GM21723 (cell line): ENCODE data around the gene PCBP4.

Source experiments
- ATAC-seq: cut with Tn5 transposase; IDR thresholded peaks from one replicate; pipeline ENCODE4 v1.9.1; 2021; ENCODE audit warnings: mild to moderate bottlenecking, moderate library complexity; ENCODE audit not compliant: unreplicated experiment

The PCBP4 gene

DNA sequence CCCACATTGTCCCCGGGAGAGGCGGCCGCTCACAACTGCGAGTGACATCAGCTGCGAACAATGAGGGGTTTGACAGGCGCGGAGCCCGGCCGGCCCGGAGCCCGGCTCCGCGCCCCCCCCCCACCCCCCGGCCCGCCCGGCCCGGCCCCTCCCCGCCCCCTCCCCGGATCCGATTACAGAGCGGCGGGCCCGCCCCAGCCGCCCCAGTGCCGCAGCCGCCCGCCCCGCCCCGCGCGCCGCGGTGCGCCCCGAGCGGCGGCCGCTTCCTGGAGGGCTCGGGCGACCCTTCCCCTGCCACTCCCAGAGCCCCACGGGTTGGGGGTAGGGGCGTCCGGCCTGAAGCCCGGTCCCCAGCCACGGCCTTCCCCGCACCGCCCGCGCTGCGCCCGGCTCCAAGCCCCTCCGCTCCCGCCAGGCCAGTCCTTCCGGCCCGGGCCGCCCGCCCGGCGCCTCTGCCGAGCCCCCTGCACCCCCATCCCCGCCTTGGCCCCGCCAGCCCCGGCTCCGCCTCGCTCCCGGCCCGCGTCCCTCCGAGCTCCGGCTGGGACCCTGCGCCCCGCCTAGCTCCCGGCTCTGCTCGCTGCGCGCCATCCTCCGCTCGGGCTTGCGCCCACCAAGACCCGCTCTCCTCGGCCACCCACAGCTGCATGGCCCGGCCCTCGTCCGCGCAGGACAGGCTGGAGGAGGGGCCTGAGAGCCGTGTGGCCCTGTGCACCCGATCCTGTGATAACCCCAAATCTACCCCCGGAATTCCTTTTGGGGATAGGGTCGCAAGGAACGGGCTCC lies at the start of gene PCBP4:
Gene PCBP4, minus strand, starts transcription at position 71 of the 786 bp plus-strand sequence. CDS start 6,214 bp downstream, outside the sequence.
- peak; percentile 49 for ATAC-seq

DNA sequence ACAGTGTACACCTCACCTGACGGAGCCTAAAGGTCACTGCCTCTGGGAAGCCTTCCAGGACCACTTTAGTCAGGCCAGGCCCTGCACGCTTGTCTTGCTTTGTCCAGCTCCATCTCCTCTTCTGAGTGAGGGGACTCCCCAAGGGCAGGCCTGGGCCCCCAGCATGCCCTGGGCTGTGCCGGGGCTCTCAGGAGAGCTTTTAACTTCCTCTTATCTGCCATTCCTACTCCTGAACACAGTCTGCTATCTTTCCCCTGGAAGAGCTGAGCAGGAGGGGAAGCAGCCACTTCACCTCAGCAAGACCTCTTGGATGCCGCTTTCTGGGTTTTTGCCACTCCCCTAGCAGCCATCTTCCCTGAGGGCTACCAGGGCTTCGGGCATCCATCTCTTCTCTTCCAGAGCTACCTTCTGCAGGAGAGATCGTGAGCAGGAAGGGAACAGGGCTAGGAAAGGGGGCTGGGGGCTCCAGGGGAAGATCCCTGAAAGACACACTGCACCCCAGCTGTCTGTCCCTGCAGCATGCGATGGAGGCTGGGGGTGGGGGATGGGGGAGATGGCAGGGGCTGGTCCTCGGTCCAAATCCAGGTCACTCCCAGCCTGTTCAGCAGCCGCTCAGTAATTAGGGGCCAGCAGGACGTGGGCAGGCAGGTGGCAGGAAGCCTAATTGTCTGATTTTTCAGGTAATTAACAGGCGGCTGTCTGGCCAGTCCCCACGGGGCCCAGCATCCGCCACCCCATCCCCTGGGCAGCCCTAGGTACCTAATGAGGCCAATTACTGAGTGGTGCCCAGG lies 48.4 kb upstream of the PCBP4 start:
- no peak for ATAC-seq

GRCh38 chr3:52014613-52015012 lies 47.4 kb upstream of the PCBP4 start:
- no peak for ATAC-seq

- ATAC-seq: no peak
Measured at GRCh38 chr3:52013802-52014598, 46.7 kb upstream of the PCBP4 start.

DNA sequence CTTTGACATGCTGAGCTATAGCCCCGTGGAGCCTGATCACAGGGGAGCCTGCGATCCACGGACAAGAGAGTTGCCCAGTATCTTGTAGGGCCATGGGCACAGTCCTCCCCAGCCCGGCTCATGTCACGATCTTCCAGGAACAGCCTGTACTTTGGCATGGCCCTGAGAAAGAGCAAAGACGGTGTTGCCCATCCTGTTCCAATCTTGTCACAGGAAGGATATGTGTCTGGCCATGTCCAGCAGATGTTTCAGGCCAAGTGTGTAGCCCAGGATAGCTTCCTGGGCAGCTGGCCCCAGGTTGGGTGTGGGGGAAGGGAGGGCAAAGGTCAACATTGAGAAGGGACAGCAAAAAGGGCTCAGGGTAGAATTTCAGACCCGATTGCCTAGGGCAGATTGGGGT lies 45.4 kb upstream of the PCBP4 start:
- no peak for ATAC-seq

DNA sequence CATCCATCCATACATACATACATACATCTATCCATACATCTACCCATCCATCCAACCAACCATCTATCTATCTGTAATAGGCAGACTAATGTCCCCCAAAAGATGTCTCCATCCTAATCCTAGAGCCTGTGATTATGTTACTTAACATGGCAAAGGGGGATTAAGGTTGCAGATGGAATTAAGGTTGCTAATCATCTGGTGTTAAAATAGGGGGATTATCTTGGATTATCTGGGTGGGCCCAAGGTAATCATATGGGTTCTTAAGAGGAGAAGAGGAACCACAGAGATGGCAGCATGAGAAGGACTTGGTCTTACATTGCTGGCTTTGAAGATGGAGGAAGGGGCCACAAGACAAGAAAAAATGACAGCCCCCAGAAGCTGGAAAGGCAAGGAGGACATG lies 43.2 kb upstream of the PCBP4 start:
- ATAC-seq: no peak

GRCh38 chr3:52007291-52007690 lies 40.0 kb upstream of the PCBP4 start:
- no peak for ATAC-seq

GRCh38 chr3:52006820-52007133 lies 39.5 kb upstream of the PCBP4 start:
- ATAC-seq: no peak

GRCh38 chr3:52006017-52006819 lies 39.0 kb upstream of the PCBP4 start:
- ATAC-seq: no peak

DNA sequence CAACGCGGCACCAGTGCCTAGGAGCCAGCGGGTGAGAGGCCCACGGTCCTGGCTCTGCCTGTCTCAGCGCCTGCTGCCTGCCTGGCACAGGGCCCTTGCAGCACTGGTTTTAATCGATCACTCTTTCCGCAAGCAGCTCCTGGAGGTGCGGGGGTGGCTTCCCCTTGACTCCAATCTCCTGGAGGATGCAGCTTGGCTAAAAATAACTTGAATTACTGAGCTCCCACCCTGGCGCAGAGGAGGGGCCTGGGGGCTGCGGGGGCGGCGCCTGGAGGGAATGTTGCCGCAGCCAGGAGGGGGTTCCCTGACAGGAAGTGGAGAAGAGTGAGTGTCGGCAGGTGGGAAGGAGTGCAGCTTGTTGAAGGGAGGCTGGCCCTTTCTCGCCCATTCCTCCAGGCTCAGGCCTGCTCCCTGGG lies 38.3 kb upstream of the PCBP4 start:
- no peak for ATAC-seq

DNA sequence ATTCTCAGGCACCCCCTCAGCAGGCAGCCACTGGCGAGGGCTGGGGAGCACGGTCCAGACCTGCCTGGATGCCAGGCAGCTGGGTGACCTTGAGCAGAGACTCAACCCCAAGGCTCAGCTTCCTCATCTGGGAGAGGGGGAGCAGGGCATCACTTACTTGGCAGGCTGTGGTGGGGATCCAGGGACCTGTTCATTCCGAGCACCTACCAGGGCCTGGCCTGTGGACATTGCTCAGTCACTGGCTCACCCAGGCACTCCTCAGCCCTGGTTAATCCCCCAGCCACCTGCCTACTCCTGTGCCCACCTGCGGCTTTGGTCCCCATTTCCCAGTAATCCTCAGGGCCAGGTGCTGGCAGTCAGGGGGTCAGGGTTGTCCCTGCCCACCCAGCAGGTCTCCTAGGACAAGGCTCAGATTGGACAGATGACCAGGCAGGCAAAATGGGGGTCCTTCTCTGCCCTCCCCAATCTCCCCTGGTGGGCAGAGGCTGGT lies 37.7 kb upstream of the PCBP4 start:
- ATAC-seq: no peak

DNA sequence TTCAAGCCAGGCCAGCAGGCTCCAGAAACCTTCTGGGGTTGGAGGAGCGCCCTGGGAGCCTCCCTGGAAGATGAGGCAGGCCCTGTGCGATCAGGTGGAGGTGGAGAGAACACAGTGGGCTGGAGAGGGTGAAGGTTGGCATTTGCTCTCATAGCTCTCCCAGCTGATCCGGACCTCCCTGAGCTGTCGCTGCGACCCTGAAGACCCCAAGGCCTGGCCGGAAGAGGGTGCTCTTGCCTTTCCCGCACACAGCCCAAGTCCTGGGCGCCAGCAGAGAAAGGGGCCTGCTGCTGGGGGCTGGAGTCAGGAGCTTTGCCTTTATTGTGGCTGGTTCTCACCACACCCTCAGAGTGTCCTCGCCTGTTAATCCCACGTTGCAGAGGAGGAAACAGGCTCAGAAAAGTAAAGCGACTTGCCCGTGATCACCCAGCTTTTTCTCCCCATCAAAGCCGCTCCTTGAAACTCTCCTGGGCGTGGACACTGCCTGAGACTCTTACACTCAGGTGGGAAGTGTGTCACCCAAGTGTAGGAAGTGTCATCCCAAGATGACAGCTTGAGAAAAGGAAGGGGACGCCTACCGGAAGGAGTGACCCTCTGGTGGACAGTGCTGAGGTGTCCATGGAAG lies 37.0 kb upstream of the PCBP4 start:
- no peak for ATAC-seq

DNA sequence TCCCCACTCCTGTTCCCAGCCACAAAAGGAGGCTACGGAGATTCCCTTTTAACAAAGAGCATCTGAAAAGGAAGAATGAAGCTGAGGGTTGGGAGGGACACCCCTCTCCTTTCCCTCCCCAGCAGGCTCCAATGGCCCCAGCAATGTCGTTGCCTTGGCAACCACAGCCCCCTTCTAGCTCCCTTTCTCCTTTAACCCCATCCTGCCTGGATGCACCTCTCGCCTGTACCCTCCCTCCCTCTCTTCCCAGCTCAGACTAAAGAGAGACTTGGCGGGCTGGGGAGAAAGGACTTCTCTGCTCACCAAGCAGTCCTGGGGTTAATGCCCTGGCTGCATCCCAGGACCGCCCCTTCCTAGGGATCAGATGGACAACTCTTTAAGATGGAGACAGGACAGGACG lies 35.5 kb upstream of the PCBP4 start:
- ATAC-seq: no peak

- peak; percentile 87 for ATAC-seq
Measured at GRCh38 chr3:52001443-52001974, 34.3 kb upstream of the PCBP4 start.

DNA sequence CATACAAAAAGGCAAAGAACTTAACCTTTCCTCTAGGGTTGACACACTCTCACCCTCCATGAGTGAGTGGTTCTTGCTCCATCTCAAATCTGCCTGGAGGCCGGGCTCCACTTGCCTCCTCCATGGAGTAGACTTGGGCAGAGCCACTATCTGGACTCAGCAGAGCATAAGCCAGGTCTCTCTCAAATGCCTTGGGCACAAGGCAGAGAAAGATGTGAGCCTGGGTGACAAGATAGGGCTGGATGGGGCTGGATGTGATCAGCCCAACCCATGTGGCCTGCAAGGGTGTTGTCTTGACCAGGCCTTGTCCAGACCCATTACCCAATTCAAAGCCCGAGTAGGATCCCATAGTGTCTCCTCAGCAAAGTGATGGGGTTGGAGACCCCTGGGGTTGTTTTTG lies 32.6 kb upstream of the PCBP4 start:
- no peak for ATAC-seq

DNA sequence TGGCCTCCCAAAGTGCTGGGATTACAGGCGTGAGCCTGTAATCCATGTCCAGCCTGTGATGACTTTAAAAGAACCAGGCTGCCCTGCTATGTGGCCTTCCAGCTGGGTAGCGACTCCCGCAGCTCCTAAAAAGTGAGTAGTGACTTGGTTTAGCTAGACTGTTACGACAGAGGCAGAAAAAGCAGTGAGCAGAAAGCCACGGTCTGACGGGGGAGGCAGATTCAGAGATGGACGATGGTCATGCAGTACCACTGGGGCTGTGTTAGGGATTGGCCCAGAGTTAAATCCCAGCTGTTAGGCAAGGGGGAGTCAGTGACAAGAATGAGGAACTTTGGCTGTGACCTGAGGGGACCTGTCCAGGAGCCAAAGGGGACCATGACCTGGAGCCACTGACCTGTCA lies 31.5 kb upstream of the PCBP4 start:
- no peak for ATAC-seq

GRCh38 chr3:51997935-51998596 lies 30.8 kb upstream of the PCBP4 start:
- no peak for ATAC-seq

DNA sequence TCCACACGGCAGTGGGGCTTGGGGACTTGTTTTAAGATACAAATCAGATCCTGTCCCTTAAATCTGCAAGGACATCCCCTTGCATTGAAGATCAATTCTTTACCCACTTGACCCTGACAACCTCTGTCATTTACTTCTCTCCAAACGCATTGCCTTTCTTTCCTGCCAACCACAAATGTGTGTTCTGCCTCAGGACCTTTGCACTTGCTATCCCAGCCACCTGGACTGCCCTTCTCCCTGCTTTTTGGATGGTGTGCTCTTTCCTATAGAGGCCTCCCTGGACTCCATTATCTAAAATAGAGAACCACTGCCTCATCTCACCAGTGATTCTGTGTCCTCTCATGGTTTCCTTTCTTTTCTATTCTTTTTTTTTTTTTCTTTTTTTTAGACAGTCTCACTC lies 29.9 kb upstream of the PCBP4 start:
- ATAC-seq: no peak
